H9 (cell line): ENCODE measurements around the gene ADAMTS16. TPM values are rescaled to one million over a fixed set of nuclear protein-coding genes. Genes with fewer than 3 reads are reported as not detected.

Source experiments
- DNase-seq: peaks from one replicate; pipeline ENCODE4 v3.0.0-alpha.2; 2017
- H2AFZ ChIP-seq: one replicate; pipeline ENCODE4 v1.6.1; 2013; ENCODE audit warnings: mild to moderate bottlenecking, low read length, control low read depth, moderate library complexity
- H2AK5ac ChIP-seq: 2 replicates; pipeline ENCODE4 v1.6.1; 2013; ENCODE audit warnings: low read length, control low read depth, mixed read lengths; ENCODE audit not compliant: insufficient read length
- H2BK120ac ChIP-seq: one replicate; pipeline ENCODE4 v1.6.1; 2013; ENCODE audit warnings: low read depth, mild to moderate bottlenecking, low read length, control low read depth, inconsistent platforms; ENCODE audit not compliant: poor library complexity, severe bottlenecking
- H2BK12ac ChIP-seq: 2 replicates; pipeline ENCODE4 v1.6.1; 2013; ENCODE audit warnings: low read length, control low read depth, mixed read lengths, low read depth; ENCODE audit not compliant: insufficient read length
- H2BK15ac ChIP-seq: 2 replicates; pipeline ENCODE4 v1.6.1; 2013; ENCODE audit warnings: low read depth, low read length, control low read depth
- H2BK20ac ChIP-seq: one replicate; pipeline ENCODE4 v1.6.1; 2013; ENCODE audit warnings: low read depth, mild to moderate bottlenecking, low read length, control low read depth, inconsistent platforms; ENCODE audit not compliant: poor library complexity, severe bottlenecking
- H2BK5ac ChIP-seq: 2 replicates; pipeline ENCODE4 v1.6.1; 2013; ENCODE audit warnings: low read length, control low read depth, mixed read lengths; ENCODE audit not compliant: insufficient read length
- H3K14ac ChIP-seq: 2 replicates; pipeline ENCODE4 v1.6.1; 2013; ENCODE audit warnings: low read length, control low read depth; ENCODE audit not compliant: insufficient read depth
- H3K18ac ChIP-seq: 2 replicates; pipeline ENCODE4 v1.6.1; 2013; ENCODE audit warnings: low read depth, mild to moderate bottlenecking, mixed read lengths, low read length, control low read depth; ENCODE audit not compliant: insufficient read length
- H3K23ac ChIP-seq: 2 replicates; pipeline ENCODE4 v1.6.1; 2013; ENCODE audit warnings: low read length, control low read depth, mixed read lengths, low read depth; ENCODE audit not compliant: insufficient read length
- H3K23me2 ChIP-seq: 2 replicates; pipeline ENCODE4 v1.6.1; 2013; ENCODE audit warnings: low read depth, mild to moderate bottlenecking, mixed read lengths, low read length, control low read depth; ENCODE audit not compliant: insufficient read length, poor library complexity, severe bottlenecking
- H3K27ac ChIP-seq: 2 replicates; pipeline ENCODE4 v1.5.1; 2013; ENCODE audit warnings: low read length, control low read depth, mixed read lengths, low read depth; ENCODE audit not compliant: insufficient read length
- H3K27me3 ChIP-seq: 2 replicates; pipeline ENCODE4 v1.6.1; 2013; ENCODE audit warnings: low read length, control low read depth, inconsistent platforms; ENCODE audit not compliant: insufficient read depth
- H3K4ac ChIP-seq: 2 replicates; pipeline ENCODE4 v1.6.1; 2013; ENCODE audit warnings: low read depth, mild to moderate bottlenecking, control low read depth, inconsistent platforms, low read length, moderate library complexity
- H3K4me1 ChIP-seq: 2 replicates; pipeline ENCODE4 v1.6.1; 2013; ENCODE audit warnings: low read length, control low read depth, inconsistent platforms; ENCODE audit not compliant: insufficient read depth
- H3K4me2 ChIP-seq: 2 replicates; pipeline ENCODE4 v1.6.1; 2013; ENCODE audit warnings: low read length, control low read depth, mixed read lengths; ENCODE audit not compliant: insufficient read length, insufficient read depth
- H3K56ac ChIP-seq: 2 replicates; pipeline ENCODE4 v1.6.1; 2013; ENCODE audit warnings: low read depth, mild to moderate bottlenecking, mixed read lengths, low read length, control low read depth; ENCODE audit not compliant: insufficient read length
- H3K79me1 ChIP-seq: 2 replicates; pipeline ENCODE4 v1.6.1; 2013; ENCODE audit warnings: low read depth, mild to moderate bottlenecking, moderate library complexity, low read length, control low read depth, inconsistent platforms; ENCODE audit not compliant: insufficient read depth, poor library complexity, severe bottlenecking
- H3K79me2 ChIP-seq: 2 replicates; pipeline ENCODE4 v1.6.1; 2013; ENCODE audit warnings: low read length, control low read depth, inconsistent platforms; ENCODE audit not compliant: insufficient read depth
- H3K9ac ChIP-seq: 2 replicates; pipeline ENCODE4 v1.6.1; 2013; ENCODE audit warnings: low read length, control low read depth, mixed read lengths; ENCODE audit not compliant: insufficient read length; ENCODE audit errors: extremely low read depth
- H3K9me3 ChIP-seq: one replicate; pipeline ENCODE4 v1.6.1; 2013; ENCODE audit warnings: low read depth, low read length, inconsistent platforms; ENCODE audit not compliant: control insufficient read depth
- H3T11ph ChIP-seq: one replicate; pipeline ENCODE4 v1.6.1; 2013; ENCODE audit warnings: mild to moderate bottlenecking, low read length, control low read depth, inconsistent platforms
- H4K20me1 ChIP-seq: one replicate; pipeline ENCODE4 v1.6.1; 2013; ENCODE audit not compliant: control insufficient read depth, insufficient read length, insufficient read depth
- H4K5ac ChIP-seq: 2 replicates; pipeline ENCODE4 v1.6.1; 2013; ENCODE audit warnings: low read depth, mild to moderate bottlenecking, mixed read lengths, low read length, control low read depth; ENCODE audit not compliant: insufficient read length
- H4K8ac ChIP-seq: replicated peaks from 2 replicates; pipeline ENCODE4 v1.6.1; 2013; ENCODE audit warnings: low read length, control low read depth, mixed read lengths, low read depth; ENCODE audit not compliant: insufficient read length
- H4K91ac ChIP-seq: 2 replicates; pipeline ENCODE4 v1.6.1; 2013; ENCODE audit warnings: low read depth, mild to moderate bottlenecking, moderate library complexity, mixed read lengths, low read length, control low read depth; ENCODE audit not compliant: insufficient read length
- H3K27ac Mint-ChIP-seq, 3 experiments: 2 replicates in 2 of 3; 3 replicates in 1 of 3; pipeline ENCODE4 v1.8.0; 2020 to 2021; ENCODE audit warnings: mixed read lengths in 3 of 3, mild to moderate bottlenecking in 1 of 3, moderate library complexity in 1 of 3
- H3K27me3 Mint-ChIP-seq: 2 replicates; pipeline ENCODE4 v1.8.0; 2021; ENCODE audit warnings: low read depth, mild to moderate bottlenecking, moderate library complexity, mixed read lengths
- H3K36me3 Mint-ChIP-seq, 3 experiments: 2 replicates in 2 of 3; 3 replicates in 1 of 3; pipeline ENCODE4 v1.8.0; 2020 to 2021; ENCODE audit warnings: low read depth in 3 of 3, mixed read lengths in 3 of 3; ENCODE audit not compliant: insufficient read depth in 1 of 3
- H3K4me1 Mint-ChIP-seq, 2 experiments: 2 replicates each; pipeline ENCODE4 v1.8.0; 2020; ENCODE audit warnings: mixed read lengths in 2 of 2
- H3K4me3 Mint-ChIP-seq, 2 experiments: 2 replicates in 1 of 2; 3 replicates in 1 of 2; pipeline ENCODE4 v1.8.0; 2020 to 2021; ENCODE audit warnings: mild to moderate bottlenecking in 2 of 2, mixed read lengths in 2 of 2, moderate library complexity in 1 of 2
- H3K9me3 Mint-ChIP-seq, 2 experiments: 2 replicates in 1 of 2; 3 replicates in 1 of 2; pipeline ENCODE4 v1.8.0; 2020; ENCODE audit warnings: mild to moderate bottlenecking in 2 of 2, mixed read lengths in 2 of 2, moderate library complexity in 1 of 2
- WGBS: extraction: QIAGEN DNeasy Blood & Tissue Kit; methylation state at CpG from one replicate; pipeline ENCODE4 v1.1.7; 2013; ENCODE audit warnings: missing lambda C conversion rate, low lambda C conversion rate, mixed read lengths; ENCODE audit not compliant: insufficient read length; ENCODE audit errors: extremely low coverage; 5-methylcytosine and 5-hydroxymethylcytosine counted together
- total RNA-seq: library from RNA; stranded (reverse); gene quantifications from 2 replicates; pipeline ENCODE4 v1.2.1, GENCODE V29; 2021
- TF ChIP-seq, protein P1 (sequence below): fragments of 200-600 bp; sonication (generic); conservative IDR thresholded peaks from 3 replicates; pipeline ENCODE4 v1.8.0; 2021; ENCODE audit warnings: antibody characterized with exemption, mild to moderate bottlenecking

Gene ADAMTS16
- total RNA-seq, 1 experiment from 2014 or later: 4.5 TPM

DNA sequence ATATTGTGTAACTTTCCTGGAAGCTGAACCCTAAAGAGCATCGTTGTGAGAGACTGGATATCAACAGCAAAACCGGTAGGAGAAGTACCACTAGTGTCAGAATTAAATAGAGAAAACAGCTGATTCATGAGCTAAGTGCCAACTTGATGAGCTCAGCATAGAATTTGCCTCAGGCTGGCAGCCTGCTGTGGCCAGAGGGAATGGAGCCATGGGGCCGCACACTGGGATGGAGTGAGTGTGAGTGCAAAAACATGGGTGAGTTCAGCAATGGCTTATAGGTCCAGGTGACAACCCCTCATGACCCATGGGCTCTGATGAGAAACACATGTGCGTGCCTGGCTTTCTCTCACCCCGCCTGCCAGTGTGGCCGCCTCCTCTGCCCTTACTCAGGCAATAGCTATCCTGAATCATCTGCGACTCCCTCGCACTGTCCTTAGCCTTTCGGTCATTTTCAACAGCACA, 25.4 kb downstream of the ADAMTS16 start:
- H2BK15ac ChIP-seq: no peak overlapping the region
- H3T11ph ChIP-seq: no peak overlapping the region
- no peak overlapping the region for H2AK5ac ChIP-seq
- no peak overlapping the region for H3K27ac ChIP-seq
- H3K4ac ChIP-seq: no peak overlapping the region
- Mint-ChIP-seq H3K27ac (no peak overlapping the region; a peak in 3 of 7 replicates), H3K9me3 (peaks cover 0 to 4% of the 10 kb centered on the region in 2 experiments; a peak in 1 of 5 replicates), H3K4me1 (peaks cover 0 to 15% of the 10 kb centered on the region in 2 experiments; a peak in 2 of 4 replicates), H3K36me3 (peaks cover 0 to 2% (median 0%) of the 10 kb centered on the region in 3 experiments; a peak in 1 of 7 replicates), H3K4me3 (no peak overlapping the region), H3K27me3 (no peaks in the 10 kb centered on the region; the same call in 1 of the 2 replicates)
- no peaks in the 10 kb centered on the region for H3K9me3 ChIP-seq
- H3K79me1 ChIP-seq: no peaks in the 10 kb centered on the region
- no peak overlapping the region for H3K4me2 ChIP-seq
- no peak overlapping the region for H4K5ac ChIP-seq
- no peak overlapping the region for H4K91ac ChIP-seq
- H2BK12ac ChIP-seq: no peak overlapping the region
- H3K18ac ChIP-seq: no peak overlapping the region
- no peak overlapping the region for H2BK5ac ChIP-seq
- H2BK20ac ChIP-seq: no peak overlapping the region
- no peak overlapping the region for H3K14ac ChIP-seq
- TF ChIP-seq, protein P1, sequence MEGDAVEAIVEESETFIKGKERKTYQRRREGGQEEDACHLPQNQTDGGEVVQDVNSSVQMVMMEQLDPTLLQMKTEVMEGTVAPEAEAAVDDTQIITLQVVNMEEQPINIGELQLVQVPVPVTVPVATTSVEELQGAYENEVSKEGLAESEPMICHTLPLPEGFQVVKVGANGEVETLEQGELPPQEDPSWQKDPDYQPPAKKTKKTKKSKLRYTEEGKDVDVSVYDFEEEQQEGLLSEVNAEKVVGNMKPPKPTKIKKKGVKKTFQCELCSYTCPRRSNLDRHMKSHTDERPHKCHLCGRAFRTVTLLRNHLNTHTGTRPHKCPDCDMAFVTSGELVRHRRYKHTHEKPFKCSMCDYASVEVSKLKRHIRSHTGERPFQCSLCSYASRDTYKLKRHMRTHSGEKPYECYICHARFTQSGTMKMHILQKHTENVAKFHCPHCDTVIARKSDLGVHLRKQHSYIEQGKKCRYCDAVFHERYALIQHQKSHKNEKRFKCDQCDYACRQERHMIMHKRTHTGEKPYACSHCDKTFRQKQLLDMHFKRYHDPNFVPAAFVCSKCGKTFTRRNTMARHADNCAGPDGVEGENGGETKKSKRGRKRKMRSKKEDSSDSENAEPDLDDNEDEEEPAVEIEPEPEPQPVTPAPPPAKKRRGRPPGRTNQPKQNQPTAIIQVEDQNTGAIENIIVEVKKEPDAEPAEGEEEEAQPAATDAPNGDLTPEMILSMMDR: no peak
- H2AFZ ChIP-seq: no peak overlapping the region
- no peak overlapping the region for H4K8ac ChIP-seq
- WGBS: no CpG with 5 or more reads among the region's 9 CpGs
- H2BK120ac ChIP-seq: no peak overlapping the region
- H3K23ac ChIP-seq: no peak overlapping the region
- no peaks in the 10 kb centered on the region for H4K20me1 ChIP-seq
- H3K27me3 ChIP-seq: no peaks in the 10 kb centered on the region
- no peak overlapping the region for H3K56ac ChIP-seq
- H3K4me1 ChIP-seq: peaks cover 3% of the 10 kb centered on the region; the same call in 1 of the 2 replicates
- no peak overlapping the region for H3K9ac ChIP-seq
- H3K23me2 ChIP-seq: peaks cover 3% of the 10 kb centered on the region
- peaks cover 6% of the 10 kb centered on the region; the same call in 1 of the 2 replicates for H3K79me2 ChIP-seq
- DNase-seq: no peak
